Transverse colon (tissue), 4 donors: ENCODE results near the gene ABCC1.

Source experiments
- EP300 ChIP-seq: sonication (generic); formaldehyde crosslinking; IDR thresholded peaks from one replicate; pipeline ENCODE4 v1.6.1; 2017; ENCODE audit warnings: antibody characterized with exemption, low read depth
- POLR2A ChIP-seq: fragments of 450-650 bp; IDR thresholded peaks from one replicate; pipeline ENCODE4 v1.6.1; 2016; ENCODE audit warnings: antibody characterized with exemption, mild to moderate bottlenecking, moderate library complexity
- POLR2AphosphoS5 ChIP-seq, 3 donors: sonication (generic); formaldehyde crosslinking; IDR thresholded peaks; one replicate each; pipeline ENCODE4 v1.6.1; 2016; ENCODE audit warnings: antibody characterized with exemption in 3 of 3
- TF ChIP-seq, protein P1 (sequence below), 5 experiments: fragments of 200-600 bp in 3 of 5; fragments of 450-650 bp in 2 of 5; sonication (generic) in 3 of 5; IDR thresholded peaks; 1 replicate in 2 of 5; 2 replicates in 3 of 5; pipeline ENCODE4 v1.5.1; 2016 to 2017; ENCODE audit warnings: antibody characterized with exemption in 5 of 5, inconsistent platforms in 3 of 5, mild to moderate bottlenecking in 2 of 5, moderate library complexity in 1 of 5

DNA sequence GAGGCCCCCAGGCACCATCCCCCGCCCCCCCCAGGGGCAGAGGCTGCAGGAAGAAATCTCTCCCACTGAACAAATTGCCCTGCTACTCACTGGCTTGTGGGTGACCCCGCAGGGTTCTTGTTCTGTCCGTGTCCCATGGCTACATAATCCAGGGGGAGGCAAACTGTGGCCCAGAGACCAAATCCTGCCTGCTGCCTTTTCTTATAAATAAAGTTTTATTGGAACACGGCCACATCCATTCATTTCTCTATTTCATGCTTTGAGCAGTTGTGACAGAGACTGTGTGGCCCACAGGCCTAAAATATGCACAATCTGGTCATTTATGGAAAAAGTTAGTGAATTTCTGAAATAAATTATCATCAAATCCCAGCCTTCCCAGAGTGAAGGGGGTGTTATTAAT is 235.7 kb downstream of the ABCC1 start:
- TF ChIP-seq POLR2A: no peak
- TF ChIP-seq, protein P1, sequence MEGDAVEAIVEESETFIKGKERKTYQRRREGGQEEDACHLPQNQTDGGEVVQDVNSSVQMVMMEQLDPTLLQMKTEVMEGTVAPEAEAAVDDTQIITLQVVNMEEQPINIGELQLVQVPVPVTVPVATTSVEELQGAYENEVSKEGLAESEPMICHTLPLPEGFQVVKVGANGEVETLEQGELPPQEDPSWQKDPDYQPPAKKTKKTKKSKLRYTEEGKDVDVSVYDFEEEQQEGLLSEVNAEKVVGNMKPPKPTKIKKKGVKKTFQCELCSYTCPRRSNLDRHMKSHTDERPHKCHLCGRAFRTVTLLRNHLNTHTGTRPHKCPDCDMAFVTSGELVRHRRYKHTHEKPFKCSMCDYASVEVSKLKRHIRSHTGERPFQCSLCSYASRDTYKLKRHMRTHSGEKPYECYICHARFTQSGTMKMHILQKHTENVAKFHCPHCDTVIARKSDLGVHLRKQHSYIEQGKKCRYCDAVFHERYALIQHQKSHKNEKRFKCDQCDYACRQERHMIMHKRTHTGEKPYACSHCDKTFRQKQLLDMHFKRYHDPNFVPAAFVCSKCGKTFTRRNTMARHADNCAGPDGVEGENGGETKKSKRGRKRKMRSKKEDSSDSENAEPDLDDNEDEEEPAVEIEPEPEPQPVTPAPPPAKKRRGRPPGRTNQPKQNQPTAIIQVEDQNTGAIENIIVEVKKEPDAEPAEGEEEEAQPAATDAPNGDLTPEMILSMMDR (IDR thresholded peaks at IDR 0.05): no peak
- TF ChIP-seq EP300: no peak
- TF ChIP-seq POLR2AphosphoS5 (IDR thresholded peaks at IDR 0.05): no peak
